GM13977 (cell line): ENCODE data around the gene TACR1.
"Not testable (repeated sequence)": the region's sequence is repeated elsewhere in the genome, so short reads cannot be mapped to it uniquely, and the experiment has no call there.

Experiments used
- DNase-seq: peaks from one replicate; pipeline ENCODE4 v3.0.0; 2012; ENCODE audit warnings: low spot score
- CTCF ChIP-seq: IDR thresholded peaks from 2 replicates; pipeline ENCODE4 v1.5.1; 2012; ENCODE audit warnings: mild to moderate bottlenecking, control low read depth; ENCODE audit not compliant: insufficient read depth; ENCODE audit errors: extremely low read depth, missing control alignments
- in situ Hi-C: fragments of 300-500 bp; cut with MboI; formaldehyde crosslinking; loops from one replicate; pipeline ENCODE4 v1.12.0; 2022; ENCODE audit warnings: low sequenced_read_pairs, low pct_unique_long_range_greater_than_20kb, mixed read lengths, inconsistent platforms; ENCODE audit not compliant: unreplicated experiment

The TACR1 gene

GRCh38 chr2:75233965-75234364, 34.6 kb upstream of the TACR1 start:
- no peak for DNase-seq
- in situ Hi-C loops, result no loop called here
- TF ChIP-seq CTCF, result no peak

- TF ChIP-seq CTCF, result no peak
- in situ Hi-C loops, result no loop called here
- no peak for DNase-seq
These were observed 27.3 kb upstream of the TACR1 start for GRCh38 chr2:75226617-75227016.

- in situ Hi-C loops, result no loop called here
- TF ChIP-seq CTCF, result no peak
- no peak for DNase-seq
These were observed 26.8 kb upstream of the TACR1 start for GRCh38 chr2:75226099-75226498.

GRCh38 chr2:75224636-75225094, 25.3 kb upstream of the TACR1 start:
- TF ChIP-seq CTCF, result no peak
- in situ Hi-C loops, result no loop called here
- no peak for DNase-seq

GRCh38 chr2:75222527-75222926, 23.2 kb upstream of the TACR1 start:
- in situ Hi-C loops, result no loop called here
- no peak for TF ChIP-seq CTCF
- no peak for DNase-seq

GRCh38 chr2:75221862-75222261, 22.5 kb upstream of the TACR1 start:
- DNase-seq, result no peak

GRCh38 chr2:75219213-75219612, 19.9 kb upstream of the TACR1 start:
- DNase-seq, in situ Hi-C loops: not testable (repeated sequence)

More at GRCh38 chr2:75221862-75222261, 22.5 kb upstream of the TACR1 start:
- in situ Hi-C loops, result no loop called here
- TF ChIP-seq CTCF, result no peak
